Adipocyte (in vitro differentiated cells): ENCODE measurements around the gene CLDN10.
"Not testable (repeated sequence)": the region's sequence is repeated elsewhere in the genome, so short reads cannot be mapped to it uniquely, and the experiment has no call there.

ENCODE experiments used
- DNase-seq: peaks from one replicate; pipeline ENCODE4 v3.0.0-alpha.2; 2015; ENCODE audit warnings: low read depth
- H3K27me3 ChIP-seq: replicated peaks from 2 replicates; pipeline ENCODE4 v1.7.0; 2013; ENCODE audit warnings: mild to moderate bottlenecking, low read length, moderate library complexity; ENCODE audit not compliant: control insufficient read depth, insufficient read depth
- H3K36me3 ChIP-seq: 2 replicates; pipeline ENCODE4 v1.7.0; 2013; ENCODE audit warnings: low read length, mild to moderate bottlenecking, moderate library complexity; ENCODE audit not compliant: control insufficient read depth, insufficient read depth, severe bottlenecking
- H3K4me1 ChIP-seq: 2 replicates; pipeline ENCODE4 v1.7.0; 2013; ENCODE audit warnings: mild to moderate bottlenecking, low read length, moderate library complexity; ENCODE audit not compliant: control insufficient read depth, insufficient read depth
- H3K4me3 ChIP-seq: 2 replicates; pipeline ENCODE4 v1.7.0; 2013; ENCODE audit warnings: mild to moderate bottlenecking, low read length, moderate library complexity
- H3K9ac ChIP-seq: 2 replicates; pipeline ENCODE4 v1.7.0; 2013; ENCODE audit warnings: mild to moderate bottlenecking, low read length, moderate library complexity
- H3K9me3 ChIP-seq: 2 replicates; pipeline ENCODE4 v1.7.0; 2013; ENCODE audit warnings: mild to moderate bottlenecking, low read length, moderate library complexity; ENCODE audit not compliant: control insufficient read depth

The CLDN10 gene

GRCh38 chr13:95552539-95553441 is at the start of gene CLDN10:
CLDN10 (plus strand) TSS chr13:95552720; CDS start chr13:95552754, 34 bp downstream.
- Histone ChIP-seq H3K9ac (no peak within 1 kb of the TSS), H3K36me3 (no peaks in the 10 kb centered on the region), H3K4me1 (no peaks in the 10 kb centered on the region), H3K9me3 (no peaks in the 10 kb centered on the region), H3K4me3 (no peak within 1 kb of the TSS), H3K27me3 (peaks cover 70% of the 10 kb centered on the region)
- no peak for DNase-seq

- no peak for DNase-seq
- Histone ChIP-seq H3K4me3 (no peak overlapping the region), H3K4me1 (no peaks in the 10 kb centered on the region), H3K36me3 (no peaks in the 10 kb centered on the region), H3K9ac (no peak overlapping the region), H3K9me3 (peaks cover 13% of the 10 kb centered on the region), H3K27me3 (peaks cover 19% of the 10 kb centered on the region)
These were observed 48.9 kb upstream of the CLDN10 start for GRCh38 chr13:95503662-95504061.

GRCh38 chr13:95505265-95505664 is 47.3 kb upstream of the CLDN10 start:
- Histone ChIP-seq H3K4me1 (peaks cover 12% of the 10 kb centered on the region), H3K36me3 (no peaks in the 10 kb centered on the region)
- DNase-seq, result no peak

GRCh38 chr13:95505986-95506385 is 46.5 kb upstream of the CLDN10 start:
- peaks cover 13% of the 10 kb centered on the region for H3K4me1 ChIP-seq
- DNase-seq, result no peak
- H3K36me3 ChIP-seq, result no peaks in the 10 kb centered on the region
- H3K27me3 ChIP-seq, result peaks cover 16% of the 10 kb centered on the region
- no peak overlapping the region for H3K9ac ChIP-seq
- H3K4me3 ChIP-seq, result no peak overlapping the region
- peaks cover 13% of the 10 kb centered on the region for H3K9me3 ChIP-seq

More at GRCh38 chr13:95505265-95505664, 47.3 kb upstream of the CLDN10 start:
- Histone ChIP-seq H3K27me3 (peaks cover 19% of the 10 kb centered on the region), H3K4me3 (no peak overlapping the region), H3K9me3 (peaks cover 13% of the 10 kb centered on the region), H3K9ac (no peak overlapping the region)

GRCh38 chr13:95507991-95508390 is 44.5 kb upstream of the CLDN10 start:
- Histone ChIP-seq H3K4me3 (no peak overlapping the region), H3K9ac (no peak overlapping the region)
- DNase-seq, result no peak

GRCh38 chr13:95508996-95509395 is 43.5 kb upstream of the CLDN10 start:
- H3K9me3 ChIP-seq, result no peaks in the 10 kb centered on the region
- no peak overlapping the region for H3K9ac ChIP-seq
- H3K27me3 ChIP-seq, result peaks cover 21% of the 10 kb centered on the region
- H3K4me1 ChIP-seq, result peaks cover 13% of the 10 kb centered on the region
- no peak overlapping the region for H3K4me3 ChIP-seq
- no peak for DNase-seq
- H3K36me3 ChIP-seq, result no peaks in the 10 kb centered on the region

More at GRCh38 chr13:95507991-95508390, 44.5 kb upstream of the CLDN10 start:
- no peaks in the 10 kb centered on the region for H3K36me3 ChIP-seq
- H3K4me1 ChIP-seq, result peaks cover 13% of the 10 kb centered on the region
- H3K9me3 ChIP-seq, result no peaks in the 10 kb centered on the region
- peaks cover 16% of the 10 kb centered on the region for H3K27me3 ChIP-seq

GRCh38 chr13:95509521-95510310 is 42.8 kb upstream of the CLDN10 start:
- H3K4me3 ChIP-seq, result no peak overlapping the region
- no peak for DNase-seq
- H3K9ac ChIP-seq, result no peak overlapping the region
- no peaks in the 10 kb centered on the region for H3K36me3 ChIP-seq
- peaks cover 27% of the 10 kb centered on the region for H3K27me3 ChIP-seq
- H3K4me1 ChIP-seq, result peaks cover 13% of the 10 kb centered on the region
- no peaks in the 10 kb centered on the region for H3K9me3 ChIP-seq

- H3K4me1 ChIP-seq, result peaks cover 13% of the 10 kb centered on the region
- peaks cover 30% of the 10 kb centered on the region for H3K27me3 ChIP-seq
- no peak overlapping the region for H3K9ac ChIP-seq
- H3K4me3 ChIP-seq, result no peak overlapping the region
- no peaks in the 10 kb centered on the region for H3K9me3 ChIP-seq
- no peaks in the 10 kb centered on the region for H3K36me3 ChIP-seq
- DNase-seq, result no peak
These were observed 41.6 kb upstream of the CLDN10 start for GRCh38 chr13:95510950-95511349.

GRCh38 chr13:95512424-95512823 is 40.1 kb upstream of the CLDN10 start:
- Histone ChIP-seq H3K9ac (no peak overlapping the region), H3K36me3 (no peaks in the 10 kb centered on the region), H3K9me3 (no peaks in the 10 kb centered on the region), H3K4me3 (no peak overlapping the region), H3K27me3 (peaks cover 31% of the 10 kb centered on the region), H3K4me1 (peaks cover 13% of the 10 kb centered on the region)
- no peak for DNase-seq

- Histone ChIP-seq H3K4me3 (no peak overlapping the region), H3K9ac (no peak overlapping the region), H3K4me1 (peaks cover 13% of the 10 kb centered on the region), H3K27me3 (peaks cover 31% of the 10 kb centered on the region), H3K9me3 (no peaks in the 10 kb centered on the region), H3K36me3 (no peaks in the 10 kb centered on the region)
- no peak for DNase-seq
These were observed 39.6 kb upstream of the CLDN10 start for GRCh38 chr13:95512957-95513356.

- H3K4me3 ChIP-seq, DNase-seq, H3K9me3 ChIP-seq, H3K4me1 ChIP-seq, H3K9ac ChIP-seq, H3K36me3 ChIP-seq: not testable (repeated sequence)
- peaks cover 27% of the 10 kb centered on the region for H3K27me3 ChIP-seq
These were observed 36.9 kb upstream of the CLDN10 start for GRCh38 chr13:95515606-95516005.
